Testis (tissue), 2 donors: ENCODE data around the gene LOC101059915.

Experiments
- POLR2A ChIP-seq: fragments of 450-650 bp; IDR thresholded peaks from one replicate; pipeline ENCODE4 v1.6.1; 2017; ENCODE audit warnings: antibody characterized with exemption, mild to moderate bottlenecking, moderate library complexity
- TF ChIP-seq, protein P1 (sequence below), 3 experiments: fragments of 450-650 bp in 2 of 3; fragments of 200-600 bp in 1 of 3; sonication (generic) in 1 of 3; IDR thresholded peaks; one replicate each; pipeline ENCODE4 v1.5.1; 2016 to 2019; ENCODE audit warnings: antibody characterized with exemption in 3 of 3, mild to moderate bottlenecking in 2 of 3, moderate library complexity in 1 of 3

DNA sequence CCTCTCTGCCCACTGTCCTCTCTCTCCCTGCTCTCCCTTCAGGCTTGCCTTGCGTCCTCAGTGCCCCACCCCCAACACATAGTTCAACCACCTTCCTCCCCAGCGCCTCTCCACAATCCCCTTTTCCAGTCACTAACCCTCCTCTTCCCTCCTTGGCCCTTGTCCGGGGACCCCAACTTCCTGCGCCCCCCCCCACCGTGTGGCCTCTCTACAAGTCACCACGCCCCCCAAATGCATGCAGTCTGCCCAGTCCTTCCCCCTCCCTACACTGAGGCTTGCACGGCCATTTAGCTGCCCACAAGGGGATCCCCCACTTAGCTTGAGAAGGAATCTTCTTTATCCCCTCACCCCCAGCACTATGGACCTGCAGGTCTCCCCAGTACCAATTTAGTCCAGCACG, 49.6 kb upstream of the LOC101059915 start:
- TF ChIP-seq, protein P1, sequence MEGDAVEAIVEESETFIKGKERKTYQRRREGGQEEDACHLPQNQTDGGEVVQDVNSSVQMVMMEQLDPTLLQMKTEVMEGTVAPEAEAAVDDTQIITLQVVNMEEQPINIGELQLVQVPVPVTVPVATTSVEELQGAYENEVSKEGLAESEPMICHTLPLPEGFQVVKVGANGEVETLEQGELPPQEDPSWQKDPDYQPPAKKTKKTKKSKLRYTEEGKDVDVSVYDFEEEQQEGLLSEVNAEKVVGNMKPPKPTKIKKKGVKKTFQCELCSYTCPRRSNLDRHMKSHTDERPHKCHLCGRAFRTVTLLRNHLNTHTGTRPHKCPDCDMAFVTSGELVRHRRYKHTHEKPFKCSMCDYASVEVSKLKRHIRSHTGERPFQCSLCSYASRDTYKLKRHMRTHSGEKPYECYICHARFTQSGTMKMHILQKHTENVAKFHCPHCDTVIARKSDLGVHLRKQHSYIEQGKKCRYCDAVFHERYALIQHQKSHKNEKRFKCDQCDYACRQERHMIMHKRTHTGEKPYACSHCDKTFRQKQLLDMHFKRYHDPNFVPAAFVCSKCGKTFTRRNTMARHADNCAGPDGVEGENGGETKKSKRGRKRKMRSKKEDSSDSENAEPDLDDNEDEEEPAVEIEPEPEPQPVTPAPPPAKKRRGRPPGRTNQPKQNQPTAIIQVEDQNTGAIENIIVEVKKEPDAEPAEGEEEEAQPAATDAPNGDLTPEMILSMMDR (IDR thresholded peaks at IDR 0.05): no peak
- TF ChIP-seq POLR2A: no peak
